ENCODE results near the gene TUBA8.
"Not testable (repeated sequence)": the region's sequence is repeated elsewhere in the genome, so short reads cannot be mapped to it uniquely, and the experiment has no call there.

Gene TUBA8

DNA sequence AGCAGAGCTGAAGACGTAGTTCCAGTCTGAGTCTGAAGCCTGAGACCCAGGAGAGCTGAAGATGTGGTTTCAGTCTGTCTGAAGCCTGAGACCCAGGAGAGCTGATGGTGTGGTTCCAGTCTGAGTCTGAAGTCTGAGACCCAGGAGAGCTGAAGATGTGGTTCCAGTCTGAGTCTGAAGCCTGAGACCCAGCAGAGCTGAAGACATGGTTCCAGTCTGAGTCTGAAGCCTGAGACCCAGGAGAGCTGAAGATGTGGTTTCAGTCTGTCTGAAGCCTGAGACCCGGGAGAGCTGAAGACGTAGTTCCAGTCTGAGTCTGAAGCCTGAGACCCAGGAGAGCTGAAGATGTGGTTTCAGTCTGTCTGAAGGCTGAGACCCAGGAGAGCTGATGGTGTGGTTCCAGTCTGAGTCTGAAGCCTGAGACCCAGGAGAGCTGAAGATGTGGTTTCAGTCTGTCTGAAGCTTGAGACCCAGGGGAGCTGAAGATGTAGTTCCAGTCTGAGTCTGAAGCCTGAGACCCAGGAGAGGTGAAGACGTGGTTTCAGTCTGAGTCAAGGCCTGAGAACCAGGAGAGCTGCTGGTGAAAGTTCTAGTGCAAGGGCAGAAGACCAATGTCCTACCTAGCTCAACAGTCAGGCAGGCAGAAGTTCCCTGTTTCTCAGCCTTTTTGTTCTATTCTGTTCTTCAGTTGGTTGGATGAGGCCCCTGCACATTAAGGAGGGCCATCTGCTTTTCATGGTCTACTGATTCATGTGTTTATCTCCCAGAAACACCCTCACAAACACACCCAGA, 3.9 kb upstream of the TUBA8 start:
- not testable (repeated sequence) for DNase-seq

DNA sequence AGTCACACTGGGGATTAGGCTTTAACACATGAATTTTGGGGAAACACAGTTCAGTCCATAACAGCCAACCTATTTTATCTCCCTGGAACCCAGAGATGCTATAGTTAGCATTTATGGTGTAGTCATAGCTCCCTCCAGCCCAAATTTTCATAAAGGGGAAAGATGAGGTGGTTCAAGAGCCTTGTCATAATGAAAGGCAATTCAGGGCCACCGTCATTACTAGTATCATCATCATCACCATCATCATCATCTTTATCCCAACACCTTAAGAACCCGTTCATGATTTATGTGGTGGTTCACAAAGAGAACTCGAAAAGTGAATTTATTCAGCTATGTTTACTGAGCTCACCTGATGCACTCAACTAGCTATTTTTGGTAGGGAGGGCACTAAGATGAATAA, 2.4 kb upstream of the TUBA8 start:
- no peak for DNase-seq

DNA sequence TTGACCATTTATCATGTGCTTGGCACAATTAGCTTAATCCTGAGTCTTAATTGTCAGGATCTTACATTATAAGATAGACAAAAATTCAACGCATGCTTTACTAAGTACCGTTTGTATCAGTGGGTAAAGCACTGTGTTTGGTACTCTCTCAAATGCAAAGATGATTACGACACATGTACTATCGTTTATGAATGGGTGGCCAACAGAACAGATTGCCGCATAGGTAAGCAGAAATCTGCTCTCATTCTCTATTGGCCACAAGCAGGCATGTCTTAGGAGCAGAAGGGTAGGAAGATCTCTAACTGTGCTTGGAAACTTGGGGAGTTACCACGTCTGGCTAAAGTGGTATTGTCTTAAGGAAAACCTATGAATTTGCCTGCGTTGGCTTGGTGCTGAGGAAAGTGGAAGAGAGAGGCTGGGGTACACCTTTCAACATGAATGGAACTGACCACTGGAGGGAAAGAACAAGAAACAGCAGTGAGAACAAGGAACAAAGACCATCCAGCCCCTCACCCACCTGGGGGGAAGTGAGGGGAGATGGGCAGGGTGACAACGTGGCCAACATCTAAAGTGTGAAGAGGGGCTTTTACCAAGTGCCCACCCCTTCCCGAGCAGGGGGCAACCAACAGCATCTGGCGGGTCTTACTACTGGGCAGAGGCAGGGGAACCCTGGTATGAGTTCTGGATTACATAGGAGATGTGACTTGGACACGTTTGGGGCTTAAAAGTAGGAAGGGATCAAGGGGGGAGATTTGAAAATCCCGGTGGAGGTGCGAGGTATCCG, 1.0 kb upstream of the TUBA8 start:
- no peak for DNase-seq

DNA sequence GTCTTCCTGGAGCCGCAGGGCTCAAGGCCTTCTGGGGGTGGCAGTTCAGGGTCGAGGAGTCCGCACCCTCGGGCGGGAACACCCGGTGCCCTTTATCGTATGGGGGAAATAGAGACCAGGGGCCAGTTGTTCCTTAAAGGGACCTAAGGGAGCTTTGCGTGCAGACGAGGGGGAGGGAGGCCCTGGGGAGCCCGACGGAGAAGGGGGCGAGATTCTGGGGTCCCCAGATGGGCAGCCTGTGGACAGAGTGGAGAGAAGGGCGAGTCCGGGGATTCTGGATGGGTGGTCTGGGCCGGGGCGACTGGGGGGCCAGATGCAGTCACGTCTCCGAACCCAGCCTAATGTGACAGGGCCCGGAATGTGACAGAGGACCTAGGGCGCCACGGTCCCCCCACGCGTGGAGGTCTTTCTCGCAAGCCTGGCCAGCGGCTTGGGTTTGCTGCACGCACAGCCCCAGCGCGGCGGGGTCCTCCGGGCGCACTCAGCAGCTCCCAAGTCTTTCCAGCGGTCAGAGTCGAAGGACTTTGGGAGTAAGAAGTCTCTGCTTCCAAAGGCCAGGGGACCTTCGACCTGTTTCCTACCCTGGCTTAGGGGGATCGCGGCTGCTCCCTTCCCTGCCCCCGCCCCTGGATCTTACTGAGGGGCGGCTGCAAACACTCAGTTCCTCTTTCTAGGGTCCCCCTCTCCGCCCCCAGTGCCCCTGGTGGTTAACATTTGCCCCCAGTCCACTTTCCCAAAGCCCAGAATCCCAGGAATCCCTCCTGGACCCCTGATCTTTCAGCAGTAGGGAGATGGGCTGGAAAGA, 547 bp downstream of the TUBA8 start:
- no peak for DNase-seq

DNA sequence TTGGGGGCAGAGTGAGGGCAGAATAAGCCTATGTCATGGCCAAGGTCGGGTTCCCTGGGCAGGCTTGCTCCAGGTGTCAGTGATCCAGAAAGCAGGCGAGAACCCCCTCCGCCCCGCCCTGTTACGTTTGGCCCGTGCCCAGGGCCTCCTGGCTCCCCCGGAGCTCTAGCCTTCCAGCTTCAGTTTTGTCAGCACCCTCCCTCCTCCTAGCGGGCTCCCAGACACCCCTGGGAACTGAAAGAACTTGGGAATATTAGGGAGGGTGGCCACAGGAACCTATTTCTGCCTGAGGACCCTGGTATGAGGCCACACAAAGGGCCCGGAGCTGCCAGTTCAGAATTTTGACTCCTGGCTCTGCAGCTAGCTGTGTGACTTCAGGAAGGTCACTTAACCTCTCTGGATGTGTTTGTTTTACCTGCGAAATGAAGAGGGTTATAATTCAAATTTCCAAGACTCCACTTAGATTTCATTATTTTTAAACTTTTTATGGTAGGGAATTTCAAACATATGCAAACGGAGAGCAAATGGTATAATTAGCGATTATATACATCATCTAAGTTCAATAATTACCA, 1.2 kb downstream of the TUBA8 start:
- no peak for DNase-seq

DNA sequence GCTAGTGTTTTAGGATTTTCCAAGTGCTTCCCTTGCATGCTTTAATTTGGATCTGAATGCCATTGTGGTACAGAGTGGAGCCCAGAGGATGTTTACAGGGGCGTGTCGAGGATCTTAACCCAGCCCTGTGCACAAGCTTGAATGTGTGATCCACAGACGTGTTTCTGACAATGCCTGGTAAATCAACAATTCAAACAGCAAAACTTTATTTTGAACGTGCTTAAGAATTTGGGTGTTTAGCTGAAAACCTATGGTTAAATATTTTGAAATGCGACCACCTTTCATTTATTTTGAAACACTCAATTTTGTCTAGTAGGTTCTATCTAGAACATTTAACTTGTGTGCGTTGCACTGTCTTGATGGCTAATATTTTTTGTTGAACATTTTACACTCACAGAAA, 1.8 kb downstream of the TUBA8 start:
- DNase-seq, result no peak

DNA sequence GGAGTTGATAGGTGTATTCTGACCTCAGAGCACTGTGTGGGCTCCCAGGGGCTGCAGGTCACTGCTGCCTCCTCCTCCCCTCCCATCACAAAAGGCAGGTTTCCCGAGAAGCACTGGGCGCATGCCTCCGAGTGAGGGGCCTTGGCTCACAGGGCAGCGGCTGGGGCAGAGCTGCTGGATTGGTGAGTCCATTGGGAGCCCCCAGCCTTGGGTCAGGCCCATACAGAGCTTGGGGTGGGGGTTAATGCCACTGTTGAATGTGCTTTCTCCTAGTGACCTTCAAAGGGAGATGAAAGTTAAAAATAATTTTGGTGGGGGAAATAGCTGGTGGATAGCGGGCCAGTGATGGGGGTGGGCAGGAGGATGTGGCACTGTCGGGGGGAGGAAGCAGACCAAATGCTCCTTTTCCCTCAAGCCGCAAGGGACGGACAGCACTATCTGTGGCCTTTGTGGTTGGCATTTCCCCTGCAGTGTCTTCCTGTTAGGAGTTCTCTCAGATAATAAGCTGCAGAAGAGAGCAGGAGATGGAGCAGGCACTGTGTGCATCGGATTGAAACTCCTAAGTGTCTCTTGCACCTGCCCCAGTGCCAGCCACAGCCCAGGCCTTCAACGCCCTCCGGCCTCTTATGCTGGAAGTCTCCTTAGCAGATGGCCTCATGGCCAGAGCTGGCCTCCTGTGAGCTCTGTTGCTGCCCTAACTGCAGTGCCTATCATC, 3.2 kb downstream of the TUBA8 start:
- DNase-seq, result no peak

DNA sequence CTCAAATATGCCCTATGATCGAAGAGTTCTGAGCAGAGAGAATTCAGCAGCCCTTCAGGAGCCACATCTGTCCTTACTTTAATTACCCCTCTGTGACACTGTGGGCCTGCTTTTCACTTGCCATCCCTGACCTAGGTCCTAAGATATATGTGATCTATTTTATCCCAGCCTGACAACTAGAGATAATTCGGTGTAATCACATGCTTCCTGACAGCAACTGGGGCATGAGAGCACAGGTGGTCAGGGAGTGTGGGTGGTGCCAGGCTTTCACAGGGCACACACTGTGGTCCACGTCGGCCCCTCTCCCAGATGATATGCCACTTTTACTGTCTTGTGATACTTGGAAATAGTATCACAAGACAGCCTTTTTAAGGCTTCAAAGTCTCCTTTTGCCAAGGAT, 3.9 kb downstream of the TUBA8 start:
- DNase-seq, result no peak

DNA sequence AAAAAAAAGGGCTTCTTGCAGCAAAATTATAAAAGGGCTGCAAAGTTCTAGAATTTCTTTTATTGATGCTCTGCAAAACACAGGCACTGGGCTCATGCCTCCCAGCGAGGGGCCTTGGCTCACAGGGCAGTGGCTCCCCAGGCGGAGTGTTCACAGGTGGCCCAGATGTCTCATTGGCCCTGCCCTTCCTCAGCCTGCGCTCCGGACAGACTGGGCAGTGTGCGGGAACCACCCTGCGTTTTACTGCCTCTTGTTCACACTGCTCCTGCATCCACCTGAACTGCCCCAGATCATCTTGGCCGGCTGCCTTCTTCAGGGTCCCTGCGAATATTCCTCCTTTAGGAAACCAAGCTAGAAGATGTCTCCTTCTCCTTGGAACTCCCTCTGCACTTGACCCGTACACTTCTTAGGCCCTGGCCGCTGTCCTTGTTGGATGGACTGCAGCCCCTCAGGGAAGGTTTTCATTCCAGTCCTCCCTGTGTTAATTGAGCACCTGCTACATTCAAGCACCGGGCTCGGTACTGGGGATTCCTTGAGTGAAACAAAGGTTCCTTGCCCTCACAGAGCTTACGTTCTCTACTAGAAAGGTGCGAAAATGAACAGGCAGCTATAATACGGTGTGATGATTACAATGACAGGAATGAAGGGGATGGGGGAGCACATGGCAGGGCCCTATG, 4.5 kb downstream of the TUBA8 start:
- no peak for DNase-seq

DNA sequence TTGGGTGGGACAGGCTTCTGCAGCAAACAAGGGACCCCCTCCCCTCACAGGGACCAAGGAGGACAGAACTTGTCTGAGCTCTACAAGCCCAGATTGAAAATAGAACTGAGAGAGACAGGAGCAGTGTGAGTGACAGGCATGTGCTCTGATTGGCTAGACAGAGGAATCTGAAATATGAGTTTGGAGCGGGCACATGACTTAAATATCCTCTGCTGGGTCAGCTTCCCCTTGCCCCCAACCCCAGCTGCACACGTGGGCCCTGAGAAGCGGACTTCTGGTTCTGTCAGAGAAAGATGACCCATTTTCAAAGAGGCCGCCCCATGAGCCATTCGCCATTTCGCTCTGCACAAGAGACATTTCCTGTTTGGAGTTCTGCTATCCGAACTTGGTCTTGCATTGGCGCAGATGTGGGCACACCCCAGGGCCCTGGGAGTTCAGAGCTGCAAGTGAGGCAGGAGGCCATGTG, 5.3 kb downstream of the TUBA8 start:
- DNase-seq, result no peak

DNA sequence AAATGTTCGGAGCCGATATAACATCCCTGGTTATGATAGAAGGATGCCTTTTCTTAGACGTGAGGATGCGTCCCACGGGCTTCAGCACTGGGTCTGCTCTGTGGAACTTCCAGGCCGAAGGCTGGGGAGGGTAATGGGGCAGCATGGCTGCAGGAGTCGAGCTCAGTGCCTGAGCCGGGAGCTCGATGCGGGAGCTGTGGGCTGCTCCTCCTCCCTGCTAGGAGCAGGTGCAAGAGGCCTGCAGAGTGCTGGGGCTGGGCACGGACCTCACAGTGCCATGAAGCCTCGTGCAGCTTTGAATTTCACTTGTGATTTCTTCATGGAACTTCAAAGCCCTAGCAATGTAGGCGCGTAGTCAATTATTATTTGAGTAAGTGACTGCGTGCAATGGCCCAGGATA, 6.0 kb downstream of the TUBA8 start:
- no peak for DNase-seq

DNA sequence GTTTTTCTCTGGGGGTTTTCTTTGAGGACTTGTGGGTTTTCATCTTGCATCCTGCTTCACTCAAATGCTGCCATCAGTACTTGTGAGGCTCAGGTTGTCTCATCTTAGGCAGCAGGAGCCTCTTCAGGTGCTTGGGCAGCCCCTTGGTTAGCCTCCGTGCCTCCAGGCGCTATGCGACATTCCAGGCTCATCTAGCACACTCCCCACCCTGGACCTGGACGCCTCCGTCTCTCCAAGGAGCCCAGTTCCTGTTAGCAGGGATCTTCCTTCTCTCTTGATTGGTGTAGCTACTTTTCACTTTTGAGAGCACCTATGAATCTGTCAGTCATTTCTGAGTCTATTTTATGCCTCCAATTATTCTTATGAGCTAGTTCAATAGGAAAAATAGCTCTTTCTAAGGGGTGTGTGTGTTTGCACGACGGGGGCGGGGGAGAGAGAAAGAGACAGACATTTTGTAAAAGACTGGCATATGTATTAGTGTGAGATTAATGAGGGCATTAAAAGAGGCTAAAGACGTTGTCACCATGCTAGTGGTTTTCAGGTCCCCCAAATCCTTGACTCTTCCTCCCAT, 7.8 kb downstream of the TUBA8 start:
- DNase-seq, result no peak

DNA sequence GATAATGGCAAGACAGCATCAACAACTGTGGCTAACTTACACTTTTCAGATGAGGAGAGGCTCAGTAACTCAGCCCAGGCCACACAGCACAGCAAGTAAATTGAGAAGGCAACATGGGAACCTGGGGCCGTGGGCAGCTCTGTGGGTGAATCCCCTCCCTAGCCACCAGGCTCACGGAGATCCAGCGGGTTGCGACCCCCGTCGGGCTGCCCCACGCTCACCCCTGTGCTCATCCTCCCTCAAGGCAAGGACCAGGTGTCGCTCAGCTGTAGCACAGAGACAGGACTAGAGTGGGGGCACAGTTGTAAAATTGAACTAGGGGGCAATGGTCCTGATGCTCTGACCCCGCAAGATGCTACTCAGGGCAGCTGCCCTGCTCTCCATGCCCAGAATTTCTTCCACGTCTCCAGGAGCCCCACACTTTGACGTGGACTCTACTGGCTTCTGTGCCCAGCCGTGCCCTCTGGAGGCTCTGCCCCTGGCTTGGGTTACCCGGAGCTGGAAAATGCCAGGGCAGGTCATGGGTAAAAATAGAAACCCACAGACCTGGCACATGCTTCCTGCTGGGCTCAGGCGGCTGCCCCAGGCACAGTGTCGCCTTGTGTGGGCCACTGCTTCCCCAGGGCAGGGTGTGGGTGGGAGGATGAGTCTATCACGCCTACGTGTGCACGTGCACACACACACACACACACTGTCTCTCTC, 9.0 kb downstream of the TUBA8 start:
- no peak for DNase-seq

DNA sequence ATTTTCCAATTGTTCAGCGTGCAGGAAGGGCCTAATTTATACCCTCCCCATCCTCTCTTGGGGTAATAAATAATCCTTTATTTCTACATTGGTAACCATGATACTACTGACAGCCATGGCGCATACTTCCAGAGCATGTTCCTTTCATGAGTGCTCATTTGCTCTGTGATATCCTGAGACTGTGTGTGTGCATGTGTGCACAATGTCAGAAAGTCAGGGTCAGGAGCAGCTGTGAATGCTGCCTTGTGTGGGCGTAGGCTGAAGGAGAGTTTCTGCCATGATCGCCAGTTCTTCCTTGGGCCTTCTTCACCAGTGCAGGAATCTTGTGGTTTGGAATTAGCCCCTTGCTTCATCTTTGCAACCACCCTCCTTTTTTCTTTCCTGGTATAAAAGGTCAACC, 10.2 kb downstream of the TUBA8 start:
- no peak for DNase-seq

DNA sequence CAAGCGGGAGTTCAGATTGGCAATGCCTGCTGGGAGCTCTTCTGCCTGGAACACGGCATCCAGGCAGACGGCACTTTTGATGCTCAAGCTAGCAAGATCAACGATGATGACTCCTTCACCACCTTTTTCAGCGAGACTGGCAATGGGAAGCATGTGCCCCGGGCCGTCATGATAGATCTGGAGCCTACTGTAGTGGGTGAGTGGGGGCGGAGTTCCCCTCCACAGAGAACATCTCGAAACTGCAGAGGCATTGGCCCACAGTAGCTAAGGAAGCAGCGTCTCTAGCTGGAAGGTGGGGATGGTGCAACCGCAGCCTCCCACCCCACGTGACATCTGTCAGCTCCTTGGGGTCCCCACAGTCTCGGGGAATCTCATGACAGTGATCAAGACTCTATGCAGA, 10.9 kb downstream of the TUBA8 start:
- no peak for DNase-seq

DNA sequence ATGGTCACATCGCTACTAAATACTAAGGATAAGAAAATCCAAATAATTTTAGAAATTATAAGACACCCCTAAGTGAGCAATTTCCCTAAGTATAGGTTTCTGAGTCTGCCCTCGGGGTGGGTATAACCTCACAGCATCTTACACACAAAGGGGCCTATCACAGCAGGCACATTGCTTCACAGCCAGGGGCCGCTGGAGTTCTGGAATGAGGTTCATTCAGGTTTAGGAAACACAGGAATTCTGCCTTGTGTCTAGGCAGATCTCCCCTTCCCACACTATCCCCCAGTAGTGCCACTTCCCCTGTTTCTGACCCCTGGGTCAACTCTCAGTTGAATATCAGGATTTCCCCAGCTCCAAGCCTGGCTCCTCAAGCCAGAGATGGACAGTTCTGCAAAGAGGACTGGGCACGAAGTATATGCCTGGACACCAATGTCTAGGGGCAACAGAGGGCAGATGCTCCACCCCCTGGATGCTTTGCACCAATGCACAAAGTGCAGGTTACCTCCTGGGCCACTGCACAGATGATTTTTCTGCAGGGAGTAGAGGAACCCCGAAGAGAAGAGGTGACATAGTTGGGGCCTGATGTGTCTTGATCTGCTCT, 11.4 kb downstream of the TUBA8 start:
- DNase-seq, result no peak

DNA sequence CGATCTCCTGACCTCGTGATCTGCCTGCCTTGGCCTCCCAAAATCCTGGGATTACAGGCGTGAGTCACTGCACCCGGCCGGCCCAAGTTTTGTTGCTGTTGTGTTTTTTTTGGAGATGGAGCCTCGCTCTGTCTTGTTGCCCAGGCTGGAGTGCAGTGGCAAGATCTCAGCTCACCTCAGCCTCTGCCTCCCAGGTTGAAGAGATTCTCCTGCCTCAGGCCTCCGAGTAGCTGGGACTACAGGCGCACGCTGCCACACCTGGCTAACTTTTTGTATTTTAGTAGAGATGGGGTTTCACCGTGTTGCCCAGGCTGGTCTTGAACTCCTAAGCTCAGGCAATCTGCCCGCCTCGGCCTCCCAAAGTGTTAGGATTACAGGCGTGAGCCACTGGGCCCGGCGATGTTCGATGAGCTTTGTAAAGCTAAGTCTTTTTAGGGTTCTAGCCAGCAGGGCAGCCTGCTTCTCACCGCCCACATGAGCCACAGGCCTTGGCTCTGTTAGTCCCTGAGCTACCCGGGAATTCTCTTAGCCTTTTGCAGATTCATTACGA, 12.9 kb downstream of the TUBA8 start:
- not testable (repeated sequence) for DNase-seq

DNA sequence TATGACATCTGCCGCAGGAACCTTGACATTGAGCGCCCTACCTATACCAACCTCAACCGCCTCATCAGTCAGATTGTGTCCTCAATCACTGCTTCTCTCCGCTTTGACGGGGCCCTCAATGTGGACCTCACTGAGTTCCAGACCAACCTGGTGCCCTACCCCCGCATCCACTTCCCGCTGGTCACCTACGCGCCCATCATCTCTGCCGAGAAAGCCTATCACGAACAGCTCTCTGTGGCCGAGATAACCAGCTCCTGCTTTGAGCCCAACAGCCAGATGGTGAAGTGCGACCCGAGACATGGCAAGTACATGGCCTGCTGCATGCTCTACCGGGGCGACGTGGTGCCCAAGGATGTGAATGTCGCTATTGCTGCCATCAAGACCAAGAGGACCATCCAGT, 16.0 kb downstream of the TUBA8 start:
- no peak for DNase-seq

DNA sequence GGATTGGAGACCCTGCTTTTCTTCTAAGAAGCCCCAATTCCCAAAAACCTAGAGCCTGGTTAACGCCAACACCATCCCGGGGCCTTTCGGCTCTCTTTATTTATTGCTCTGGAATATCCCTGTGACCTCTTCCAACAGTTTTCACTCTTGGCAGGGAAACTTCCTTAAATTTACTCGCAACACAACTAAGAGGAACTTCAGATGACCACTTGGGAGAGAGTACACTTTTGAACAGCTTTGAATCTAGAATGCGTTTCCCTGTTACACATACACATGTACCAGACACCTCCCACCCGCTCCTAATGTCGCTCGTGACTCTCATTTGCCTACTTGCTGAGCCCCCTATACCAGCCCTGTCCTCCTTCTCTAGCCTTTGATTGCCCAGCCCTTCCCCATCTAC, 19.4 kb downstream of the TUBA8 start:
- DNase-seq, result no peak

Measured in NCI-H146 (cell line).